Right kidney (tissue), 1 donor: ENCODE data around the gene HOXA7.

ENCODE experiments used
- DNase-seq: peaks from one replicate; pipeline ENCODE4 v3.0.0-alpha.2; 2016

The HOXA7 gene

DNA sequence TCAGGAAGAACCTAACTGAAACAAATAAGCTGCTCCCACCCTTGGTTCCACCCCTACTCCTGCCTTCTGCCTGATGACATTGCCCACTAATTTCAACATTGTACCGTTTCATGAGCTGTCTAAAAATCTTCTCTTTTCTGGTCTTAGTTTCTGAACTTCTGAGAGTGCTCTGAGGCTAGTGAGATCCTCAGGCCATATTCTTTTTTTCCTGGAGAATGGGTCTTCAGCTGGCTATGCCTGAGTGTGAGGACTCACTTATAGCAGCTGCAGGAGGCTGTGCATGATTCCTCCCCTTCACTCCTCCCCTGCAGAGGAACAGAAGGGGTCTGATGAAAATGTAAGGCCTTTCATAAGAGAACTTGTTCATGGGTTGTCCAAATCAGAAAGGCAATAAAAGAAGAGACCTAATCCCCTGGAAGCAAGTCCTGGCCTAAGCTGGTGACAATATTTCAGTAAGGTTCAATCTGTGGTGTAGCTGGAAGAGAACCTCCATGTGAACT, 37.0 kb downstream of the HOXA7 start:
- no peak for DNase-seq

DNA sequence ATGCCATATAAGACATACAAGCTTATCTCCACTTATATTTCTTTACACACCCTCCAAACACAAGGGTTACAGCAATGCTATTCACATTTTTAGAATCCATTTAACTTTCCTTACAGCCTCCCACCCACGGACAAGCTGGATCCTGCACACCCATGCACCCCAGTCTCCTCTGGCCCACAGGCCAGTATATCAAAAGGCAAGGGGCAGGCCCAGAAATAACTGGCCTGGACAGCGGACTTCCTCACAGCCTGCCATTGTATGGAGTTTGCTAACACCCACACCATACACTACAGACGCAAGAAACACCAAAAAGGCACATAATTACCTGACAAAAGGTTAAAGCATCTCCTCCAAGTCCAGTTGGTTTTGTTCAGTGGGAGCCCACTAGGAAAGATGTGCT, 37.9 kb downstream of the HOXA7 start:
- no peak for DNase-seq

DNA sequence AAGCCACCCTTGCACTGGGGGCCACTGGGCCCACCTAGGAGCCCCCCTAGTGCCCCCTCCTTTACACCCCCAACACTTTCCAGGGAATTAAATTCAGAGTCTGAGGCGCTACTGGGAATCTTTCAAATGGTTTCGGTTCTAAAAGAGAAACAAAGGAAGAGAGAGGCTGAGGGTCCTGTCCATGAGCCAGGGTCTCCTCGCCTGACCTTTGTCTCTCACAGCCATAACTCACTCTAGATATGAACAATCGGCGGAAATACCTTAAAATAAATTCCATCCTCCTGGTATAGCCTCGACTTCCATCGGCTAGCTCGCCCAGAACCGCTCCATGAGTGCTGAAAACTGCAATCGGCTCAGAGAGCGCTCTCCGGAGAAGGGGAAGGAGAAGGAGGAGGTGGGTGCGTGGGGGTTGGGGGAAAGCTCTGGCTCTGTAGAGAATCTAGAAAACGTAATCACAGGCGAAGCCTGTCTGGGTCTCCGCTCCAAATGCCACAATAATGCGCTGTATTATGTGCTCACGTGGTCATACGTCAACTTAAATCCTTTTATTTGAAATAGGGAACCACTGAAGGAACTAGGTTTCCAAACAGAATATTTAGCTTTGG, 38.5 kb downstream of the HOXA7 start:
- DNase-seq = no peak

DNA sequence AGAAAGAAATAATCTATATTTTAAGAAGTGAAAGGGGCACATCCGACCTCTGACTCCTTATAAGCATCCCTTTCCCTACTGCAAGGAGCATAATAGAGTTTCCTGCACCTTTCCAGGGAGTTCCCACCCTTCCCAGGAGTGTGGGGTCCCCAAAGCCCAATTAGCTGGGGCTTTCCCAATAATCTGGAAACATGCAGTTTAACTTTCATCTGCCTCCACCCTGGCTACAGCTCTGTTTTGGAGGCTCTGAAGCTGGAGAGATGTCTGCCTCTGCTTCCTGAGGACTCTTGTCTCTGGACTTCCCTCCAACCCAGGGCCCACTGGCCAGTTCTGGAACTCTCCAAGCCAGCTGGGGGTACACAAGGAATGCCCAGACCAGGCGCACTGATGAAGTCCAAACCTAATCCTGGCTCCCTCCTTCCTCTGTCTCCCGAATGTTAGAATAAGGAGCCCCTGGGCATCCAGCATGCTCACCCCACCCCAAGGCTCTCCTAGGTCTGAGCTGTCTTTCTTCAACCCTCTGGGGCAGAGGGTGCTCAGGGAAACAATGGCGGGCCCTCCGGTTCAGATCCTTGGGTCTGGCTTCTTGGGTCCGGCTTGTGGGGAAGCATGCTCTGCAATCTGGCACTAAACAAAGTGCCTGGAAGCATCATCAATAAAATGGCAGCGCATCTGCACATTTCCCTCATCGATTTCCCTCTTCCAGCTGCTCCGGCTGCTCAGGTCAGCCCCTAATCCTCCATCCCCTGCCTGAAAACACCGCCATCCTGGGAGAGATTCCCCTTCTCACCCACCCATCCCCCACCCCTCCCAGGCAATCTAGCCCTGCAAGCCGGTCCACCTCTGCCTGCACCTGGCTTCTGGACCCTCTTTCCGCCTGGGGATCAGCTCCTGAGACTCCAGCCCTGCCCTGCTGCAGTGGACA, 39.3 kb downstream of the HOXA7 start:
- DNase-seq = no peak

DNA sequence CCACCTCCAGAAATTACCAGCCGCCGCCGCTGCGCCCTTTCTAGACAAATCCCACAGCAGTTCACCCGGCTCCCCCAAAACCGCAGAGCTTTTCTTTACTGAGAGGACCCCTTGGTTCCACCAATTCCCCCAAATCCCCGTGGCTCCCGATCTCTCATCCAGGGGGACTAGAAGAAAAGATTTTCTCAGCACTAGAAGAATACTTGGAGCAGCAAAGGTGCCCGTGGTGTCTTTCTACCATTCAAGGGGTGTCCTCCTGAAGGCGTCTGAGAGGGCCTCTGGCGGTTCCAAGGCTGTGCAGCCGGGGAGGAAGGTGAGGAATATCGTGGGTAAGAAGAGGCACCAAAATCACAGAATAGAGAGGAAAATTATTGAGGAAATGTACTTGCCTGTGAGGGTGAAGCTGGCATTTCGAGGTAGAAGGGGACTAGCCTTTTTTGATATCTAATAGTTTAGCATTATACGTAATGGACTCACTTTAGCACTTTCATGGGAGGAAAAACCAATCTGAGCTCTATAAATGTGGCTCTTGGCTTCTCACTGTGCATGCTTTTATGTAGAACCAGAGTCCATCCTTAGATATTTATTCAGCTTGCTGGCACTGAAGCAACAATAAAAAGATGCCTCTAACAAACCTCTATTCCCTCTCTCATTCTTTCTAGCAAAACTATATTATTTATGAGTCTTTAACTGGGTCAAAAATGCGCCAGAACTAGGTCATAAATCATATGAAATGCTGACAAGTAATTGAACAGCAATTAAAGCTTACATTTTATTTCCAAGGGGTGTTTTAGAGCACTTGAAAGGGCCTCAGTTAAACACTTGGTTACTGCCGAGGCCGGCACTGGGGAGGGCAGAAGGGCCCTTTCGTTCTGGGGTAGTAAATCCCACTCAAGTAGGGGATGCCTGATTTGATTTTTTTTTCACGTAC, 40.2 kb downstream of the HOXA7 start:
- peak; percentile 77 for DNase-seq

DNA sequence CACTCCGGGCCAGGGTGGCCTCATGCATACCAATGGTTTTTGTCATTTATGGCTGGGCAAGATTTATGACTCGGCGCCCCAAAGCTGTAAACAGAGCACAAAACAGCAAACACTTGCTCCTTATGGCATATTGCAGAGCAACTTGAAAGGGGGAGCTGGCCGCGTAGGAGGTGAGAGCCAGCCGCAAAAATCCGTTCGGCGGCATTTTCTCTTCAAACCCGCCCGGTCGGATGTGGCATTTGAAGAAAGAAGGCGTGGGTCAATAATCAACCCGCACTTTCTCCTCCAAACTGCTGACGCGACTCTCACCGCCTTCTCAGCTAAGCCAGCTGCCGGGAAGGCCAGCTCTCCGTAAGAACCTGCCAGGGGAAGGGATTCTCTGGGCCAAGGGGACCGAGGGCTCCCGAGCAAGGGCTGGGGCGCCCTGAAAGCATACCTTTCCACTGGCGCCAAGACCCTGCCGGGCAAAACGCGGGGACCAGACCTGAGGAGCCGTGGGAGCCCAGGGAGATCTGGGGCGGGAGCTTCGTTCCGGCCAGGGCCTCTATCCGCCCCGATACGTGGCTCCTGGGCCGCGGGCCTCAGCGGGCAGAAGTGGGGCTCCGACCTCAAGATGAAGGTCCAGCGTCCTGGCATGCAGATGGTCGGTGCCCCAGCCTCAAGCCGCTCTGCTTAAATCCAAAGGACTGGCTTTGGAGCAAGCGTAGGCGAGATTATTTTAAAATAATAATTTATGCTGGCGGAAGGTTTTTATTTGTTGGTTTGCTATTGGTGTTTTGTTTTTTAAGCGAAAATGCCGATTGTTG, 41.1 kb downstream of the HOXA7 start:
- peak; percentile 90 for DNase-seq

DNA sequence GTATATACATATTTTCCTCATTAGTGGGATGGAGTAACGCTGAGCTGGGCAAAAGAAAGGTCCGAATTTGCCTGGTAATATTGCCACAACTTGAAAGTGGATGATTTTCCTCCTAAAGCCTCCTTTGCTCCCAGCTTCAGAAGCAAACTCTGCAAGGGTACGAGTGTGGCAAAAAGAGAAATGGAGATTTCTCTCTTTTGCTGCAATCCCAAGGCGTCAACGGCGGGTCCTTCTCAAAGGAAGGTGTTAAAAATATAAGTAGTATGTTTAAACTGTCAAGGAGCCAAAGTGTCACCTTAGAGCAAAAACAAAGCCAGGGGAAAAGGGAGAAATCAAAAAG, 41.6 kb downstream of the HOXA7 start:
- DNase-seq = no peak

DNA sequence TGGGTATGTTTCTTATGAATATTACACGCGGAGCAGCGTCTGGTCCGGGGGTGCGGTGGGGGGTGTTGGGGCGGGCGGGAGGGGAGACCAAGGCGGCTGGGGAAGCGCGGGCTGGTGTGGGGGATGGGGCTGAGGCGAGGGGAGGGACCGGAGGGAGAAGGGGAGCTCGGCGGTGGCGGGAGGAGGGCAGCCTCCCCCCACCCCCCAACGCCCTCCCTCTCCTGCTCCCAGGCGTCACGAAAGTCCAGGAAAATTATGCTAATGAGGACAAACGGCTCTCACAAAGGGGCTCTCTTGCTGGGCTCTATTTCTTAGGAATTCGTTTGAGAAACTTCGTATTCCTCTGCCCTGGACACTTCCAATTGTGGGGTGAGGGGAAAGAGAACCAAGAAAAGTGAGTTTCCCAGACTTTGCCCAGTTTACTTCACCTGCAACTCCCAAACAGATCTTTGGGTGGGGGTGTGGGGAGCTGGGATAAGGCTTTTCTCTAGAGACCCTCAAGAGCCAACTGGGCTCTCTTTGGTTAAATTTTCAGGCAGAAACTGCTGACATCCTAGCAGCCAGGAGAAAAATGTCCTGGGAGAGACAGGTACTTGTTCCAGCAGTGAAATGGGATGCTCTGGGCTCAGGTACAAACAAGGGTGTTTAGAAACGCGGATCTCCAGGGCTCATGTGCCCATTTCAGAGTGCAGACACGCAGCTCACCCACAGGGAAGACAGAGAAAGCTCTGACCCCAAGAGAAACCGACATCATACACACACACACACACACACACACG, 42.3 kb downstream of the HOXA7 start:
- DNase-seq = peak; percentile 59

DNA sequence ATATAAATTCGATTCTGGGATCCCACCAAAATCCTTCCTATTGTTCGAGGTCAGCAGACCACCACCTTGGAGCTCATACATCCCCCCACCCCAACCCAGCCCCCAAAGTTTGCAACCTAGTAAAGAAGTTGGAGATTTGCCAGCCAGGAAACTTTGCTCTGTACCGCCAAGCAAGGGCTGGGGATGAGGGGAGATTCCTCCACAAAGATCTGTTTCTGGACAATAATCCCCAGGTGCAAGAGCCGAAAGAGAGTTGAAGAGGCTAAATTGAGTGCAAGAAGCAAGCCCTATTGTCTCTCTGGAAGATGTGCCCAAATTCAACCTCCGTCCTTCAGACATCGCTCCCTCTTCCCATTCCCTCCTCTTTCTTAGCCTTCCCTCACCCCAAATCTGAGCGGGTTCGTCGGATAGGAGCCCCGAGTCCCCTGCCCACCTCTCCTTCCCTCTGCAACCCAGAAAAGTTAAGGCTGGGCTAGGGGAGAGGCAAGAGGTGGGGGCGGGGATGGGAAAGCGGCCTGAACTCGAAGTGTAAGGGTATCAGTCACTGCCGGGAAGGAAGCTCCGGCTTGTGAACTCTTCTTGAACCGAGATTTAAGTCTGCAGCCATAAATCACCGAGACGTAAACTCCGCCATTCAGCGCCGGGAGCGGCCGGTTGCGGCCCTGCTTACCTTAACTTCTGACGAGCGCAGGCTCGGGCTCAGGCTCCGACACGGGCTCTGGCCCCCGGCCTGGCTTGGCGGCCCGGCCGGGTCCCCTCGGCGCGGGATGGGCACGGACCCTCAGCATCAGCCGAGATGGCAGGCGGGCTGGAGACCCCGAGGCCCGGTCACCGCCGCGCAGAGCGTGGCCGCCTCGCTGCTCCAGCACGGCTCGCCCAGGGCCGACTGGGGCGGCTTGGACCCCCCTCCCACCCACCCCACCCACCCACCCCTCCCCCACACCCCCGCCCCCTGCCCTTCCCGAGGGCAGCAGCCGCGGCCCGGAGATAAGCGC, 43.2 kb downstream of the HOXA7 start:
- peak; percentile 93 for DNase-seq

DNA sequence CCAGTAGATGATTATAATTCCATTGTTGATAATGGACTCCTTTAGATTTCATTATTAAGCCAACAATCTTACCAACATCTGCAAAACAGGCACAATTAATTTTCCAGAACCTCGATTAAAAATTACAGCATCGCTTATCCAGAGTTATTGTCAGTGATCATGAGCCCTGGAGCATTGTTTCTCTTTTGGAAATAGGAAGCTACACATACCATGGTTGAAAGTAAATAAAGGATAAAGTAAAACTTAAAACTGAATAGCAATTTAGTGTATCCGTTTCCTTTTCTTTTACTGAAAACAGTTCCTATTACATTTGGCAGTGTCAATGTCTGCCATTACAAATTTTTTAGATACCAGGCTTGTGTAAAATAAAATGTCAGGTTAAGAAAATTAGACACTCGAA, 44.1 kb downstream of the HOXA7 start:
- no peak for DNase-seq

DNA sequence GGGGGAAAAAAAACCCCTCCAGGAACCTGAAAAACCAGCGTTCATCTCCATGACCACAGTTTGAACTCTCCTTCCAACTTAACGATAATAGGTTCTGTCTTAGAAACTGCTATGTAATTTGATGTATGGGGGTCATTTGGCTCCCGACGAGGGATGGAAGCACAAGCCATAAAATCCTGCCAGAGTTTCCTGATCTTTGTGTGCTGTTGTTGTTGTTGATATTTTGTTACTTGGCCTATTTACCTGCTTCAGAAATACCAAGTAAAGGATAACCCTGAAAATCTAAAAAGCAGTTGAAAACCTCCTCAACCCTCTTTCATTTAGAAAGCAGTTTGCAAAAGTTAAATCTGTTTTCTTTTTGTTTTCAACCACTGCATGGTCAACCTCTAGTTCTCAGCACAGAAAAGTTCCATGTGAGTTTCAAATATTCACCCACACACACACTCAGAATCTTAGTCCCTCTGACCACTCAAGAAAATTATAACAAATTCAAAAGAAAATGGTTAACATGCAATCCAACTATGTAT, 44.7 kb downstream of the HOXA7 start:
- peak; percentile 60 for DNase-seq

DNA sequence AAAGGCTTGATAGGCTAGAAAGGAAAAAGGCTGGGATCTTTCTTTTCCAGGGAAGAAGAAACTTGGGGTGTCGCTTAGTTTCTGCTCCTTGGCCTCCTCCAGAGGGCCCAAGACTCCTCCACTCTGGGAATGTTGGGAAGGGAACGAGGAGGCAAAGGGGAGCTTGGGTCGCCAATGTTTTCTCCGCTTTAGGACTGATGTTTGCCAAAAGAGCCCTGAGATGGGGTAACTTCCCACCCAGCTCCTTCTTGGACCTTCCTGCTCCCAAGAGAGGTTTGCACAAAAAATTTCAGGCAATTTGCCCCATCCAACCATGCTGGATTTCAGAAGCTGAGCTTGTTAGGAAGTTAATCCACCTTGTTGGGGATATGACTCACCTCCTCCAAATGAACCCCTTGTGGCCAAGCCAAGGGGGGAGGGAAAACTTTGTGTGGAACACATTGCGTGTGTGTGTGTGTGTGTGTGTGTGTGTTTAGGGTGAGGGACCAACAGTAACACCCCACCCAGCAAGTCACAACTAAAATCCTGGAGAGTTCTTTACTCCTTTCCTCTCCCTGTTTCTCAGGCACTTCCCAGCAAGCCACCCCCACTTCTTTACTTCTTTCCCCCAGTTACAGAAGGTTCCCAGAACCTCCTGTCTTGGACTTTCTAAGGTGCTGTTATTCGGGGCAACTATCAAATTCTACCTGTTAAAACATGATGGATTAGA, 45.3 kb downstream of the HOXA7 start:
- peak; percentile 67 for DNase-seq

DNA sequence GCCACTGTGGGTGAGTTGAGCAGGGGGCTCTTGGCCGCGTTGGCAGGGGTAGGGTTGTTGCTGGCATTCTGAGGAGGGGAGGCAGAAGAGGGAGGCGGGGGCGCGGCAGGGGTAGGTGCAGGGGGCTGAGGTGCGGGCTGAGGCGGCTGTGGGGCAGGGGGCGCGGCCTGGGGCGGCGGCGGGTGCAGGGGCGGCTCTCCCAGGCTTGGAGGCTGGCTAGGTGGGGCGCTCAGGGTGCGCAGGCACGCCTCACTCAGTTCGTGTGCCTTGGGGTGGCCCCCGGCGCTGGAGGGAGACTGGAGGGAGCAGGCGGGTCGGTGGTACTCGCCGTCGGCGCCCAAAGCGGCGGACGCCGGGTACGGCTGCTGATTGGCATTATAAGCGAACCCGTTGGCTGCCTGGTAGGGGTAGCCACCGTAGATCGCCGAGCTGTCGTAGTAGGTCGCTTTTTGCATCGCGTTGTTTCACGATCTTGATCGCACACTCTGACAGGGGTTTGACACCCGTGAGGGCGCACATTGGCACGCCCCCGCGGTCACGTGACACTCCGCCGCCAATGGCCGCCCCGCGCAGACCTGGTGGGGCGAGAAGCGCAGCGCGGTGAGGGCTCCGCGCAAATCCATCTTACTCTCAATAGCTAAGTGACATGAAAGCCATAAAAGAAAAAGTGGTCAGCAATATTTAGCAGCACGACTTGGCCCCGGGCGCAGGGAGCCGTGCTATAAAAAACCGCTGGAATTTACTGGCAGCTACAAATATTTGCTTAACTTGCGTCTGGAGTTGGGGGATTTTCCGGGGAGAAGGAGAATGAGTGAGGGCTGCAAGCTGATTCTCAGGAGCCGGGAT, 46.1 kb downstream of the HOXA7 start:
- DNase-seq = peak; percentile 91

DNA sequence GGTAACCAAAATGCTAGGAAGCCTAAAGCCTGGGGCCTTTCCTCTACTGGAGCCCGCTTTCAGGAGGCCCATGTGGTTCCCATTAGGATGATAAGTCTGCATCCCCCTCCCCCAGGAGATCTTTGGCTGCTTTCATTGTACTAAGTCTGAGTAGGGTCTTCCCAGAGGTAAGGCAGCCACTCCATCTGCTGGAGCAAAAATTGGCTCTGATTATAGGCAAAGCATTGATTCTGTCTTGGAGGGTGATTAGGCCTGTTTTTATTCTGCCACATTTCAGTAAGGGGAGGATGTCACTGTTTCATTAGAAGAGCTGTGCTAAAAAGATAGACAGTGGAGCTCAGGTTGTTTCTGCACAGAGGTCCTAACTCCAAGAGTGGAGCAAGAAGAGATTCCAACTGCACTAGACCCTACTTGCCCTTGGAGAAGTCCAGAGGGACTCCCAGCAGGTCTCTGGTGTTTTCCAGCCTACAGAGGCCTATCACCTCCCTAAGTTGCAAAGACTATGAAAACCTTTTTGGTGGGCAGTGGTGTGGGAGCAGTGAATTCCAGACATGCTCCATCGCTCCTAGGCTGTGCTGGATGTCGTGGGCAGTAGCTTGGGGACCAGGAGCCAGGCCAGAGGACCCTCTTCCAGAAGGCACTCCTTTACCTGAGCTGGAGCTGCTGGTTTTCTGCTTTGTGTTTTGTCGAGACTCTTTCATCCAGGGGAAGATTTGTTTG, 46.8 kb downstream of the HOXA7 start:
- no peak for DNase-seq

DNA sequence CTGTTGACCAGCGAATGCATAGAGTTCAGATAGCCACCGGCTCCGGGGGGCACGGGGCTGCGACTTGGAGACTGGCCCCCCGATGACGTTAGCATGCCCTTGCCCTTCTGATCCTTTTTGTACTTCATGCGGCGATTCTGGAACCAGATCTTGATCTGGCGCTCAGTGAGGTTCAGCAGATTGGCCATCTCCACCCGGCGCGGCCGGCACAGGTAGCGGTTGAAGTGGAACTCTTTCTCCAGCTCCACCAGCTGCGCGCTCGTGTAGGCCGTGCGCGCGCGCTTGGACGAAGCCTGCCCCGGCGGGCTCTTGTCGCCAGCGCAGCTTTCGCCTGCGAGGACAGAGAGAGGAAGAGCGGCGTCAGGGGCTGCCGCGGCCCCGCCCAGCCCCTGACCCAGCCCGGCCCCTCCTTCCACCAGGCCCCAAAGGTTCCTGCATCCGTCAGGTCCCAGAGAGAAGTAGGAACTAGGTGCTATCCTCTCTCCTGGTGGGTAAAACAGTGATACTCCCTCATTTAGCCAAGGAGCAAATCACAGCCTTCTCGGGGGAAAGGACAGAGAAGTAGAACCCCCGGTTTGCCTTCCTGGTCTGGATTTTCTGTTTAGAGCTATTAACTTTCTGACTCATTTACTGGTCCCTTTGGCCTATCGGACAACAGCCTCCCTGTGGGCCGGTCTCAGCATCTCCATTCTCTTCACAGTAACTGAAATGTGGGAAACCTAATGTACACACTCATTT, 47.9 kb downstream of the HOXA7 start:
- peak; percentile 80 for DNase-seq
